HG03432 (cell line): ENCODE results near the gene RNF214.
"Not testable (repeated sequence)": the region's sequence is repeated elsewhere in the genome, so short reads cannot be mapped to it uniquely, and the experiment has no call there.

Experiments
- ATAC-seq: cut with Tn5 transposase; IDR thresholded peaks from one replicate; pipeline ENCODE4 v1.9.1; 2021; ENCODE audit warnings: mild to moderate bottlenecking, moderate library complexity; ENCODE audit not compliant: unreplicated experiment

RNF214 gene

DNA sequence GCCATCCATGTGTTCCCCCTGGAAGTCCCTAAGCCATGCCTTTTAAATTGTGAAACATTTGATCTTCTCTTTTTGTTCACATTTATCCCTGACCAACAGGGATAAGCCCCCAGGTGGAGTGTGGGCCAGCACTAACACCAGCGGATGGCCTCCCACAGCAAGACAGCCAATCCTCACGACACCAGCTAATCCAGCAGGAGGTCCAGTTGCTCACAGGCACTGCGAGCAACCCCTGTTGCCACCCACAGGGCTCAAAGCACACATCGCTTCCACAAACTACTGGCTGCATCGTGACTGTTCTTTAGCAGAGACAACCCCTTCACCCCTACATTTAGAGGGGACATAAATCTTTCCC, 2.6 kb upstream of the RNF214 start:
- ATAC-seq, result no peak

DNA sequence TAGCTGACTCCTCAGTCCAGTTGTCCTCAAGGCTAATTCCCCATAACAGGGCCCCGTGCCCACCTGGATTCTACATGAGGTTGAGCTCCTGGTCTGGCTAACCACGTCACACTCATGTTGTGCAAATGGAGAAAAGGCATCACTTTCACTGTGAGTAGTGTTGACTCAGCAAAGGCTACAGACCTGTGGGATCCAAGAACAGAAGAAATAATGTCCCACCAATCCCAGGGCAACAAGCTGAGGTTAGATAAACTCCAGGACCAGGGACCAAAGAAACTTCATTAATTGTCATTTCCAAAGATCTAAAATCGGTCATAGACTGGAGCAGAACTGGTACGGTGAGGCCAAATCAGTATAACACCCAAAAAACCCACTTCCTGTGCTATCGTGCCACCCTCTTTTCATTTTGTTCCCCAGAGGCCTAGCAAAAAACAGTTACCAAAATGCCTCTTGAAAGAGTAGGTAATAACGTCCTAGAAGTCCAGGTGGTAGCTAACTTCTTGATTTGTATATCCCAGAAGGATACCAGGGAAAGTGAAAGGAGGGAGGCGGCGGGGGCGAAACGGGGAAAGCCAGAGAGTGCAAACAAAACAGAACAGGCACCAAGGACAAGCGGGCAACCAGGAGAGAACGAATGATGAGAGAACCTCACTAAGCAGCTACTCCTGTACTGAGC, 2.0 kb upstream of the RNF214 start:
- peak; percentile 30 for ATAC-seq

DNA sequence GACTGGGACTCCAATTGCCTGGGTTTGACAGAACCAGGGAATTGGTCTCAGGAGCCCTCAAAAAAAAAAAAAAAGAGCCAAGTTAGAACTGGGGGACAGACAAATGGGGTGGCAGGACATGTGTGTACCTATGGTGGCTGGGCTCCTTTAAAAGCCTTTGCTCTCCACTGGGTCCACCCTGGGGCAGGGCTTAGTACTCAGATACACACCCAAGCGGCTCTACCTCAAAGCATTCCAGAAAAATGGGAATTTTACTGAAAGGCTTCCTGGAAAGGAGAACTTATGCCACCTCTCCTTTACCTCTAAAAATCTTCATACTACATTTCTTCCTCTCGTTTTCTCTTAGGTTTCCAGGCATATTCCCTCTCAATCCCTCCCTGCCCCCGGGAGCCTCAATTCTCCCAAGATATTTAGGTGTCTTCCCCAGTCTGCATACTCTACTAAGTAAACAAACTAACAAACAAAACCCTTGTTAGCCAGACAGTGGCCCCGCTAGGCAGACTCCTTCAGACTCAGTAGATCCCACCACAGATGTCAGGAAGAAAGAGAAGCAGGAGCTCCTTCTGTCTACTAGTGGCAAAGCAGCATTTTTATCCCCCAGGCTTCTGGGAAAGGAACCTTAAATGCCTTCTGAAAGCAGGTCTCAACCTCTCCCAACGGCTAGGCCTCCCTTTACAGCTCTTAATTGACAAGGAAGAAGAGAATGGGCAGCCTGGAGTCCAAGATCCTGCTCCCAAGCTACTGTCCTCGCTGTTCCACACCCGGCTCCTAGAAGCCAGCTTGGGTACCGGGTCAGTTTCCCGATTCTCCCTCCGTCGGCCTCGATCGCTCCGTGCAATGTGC, 1.3 kb upstream of the RNF214 start:
- no peak for ATAC-seq

DNA sequence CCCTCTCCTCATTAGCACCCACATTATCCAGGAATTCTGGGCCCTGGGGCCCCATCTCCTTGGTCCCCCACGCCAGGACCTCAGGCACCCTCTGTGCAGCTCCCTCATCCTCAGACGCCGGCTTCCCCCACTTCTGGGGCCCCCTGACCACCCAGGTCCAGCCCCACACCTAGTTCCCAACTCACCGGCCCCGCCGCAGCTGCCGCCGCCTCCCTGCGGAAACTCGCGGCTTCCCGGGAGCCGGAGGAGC, 704 bp upstream of the RNF214 start, which contains the start of gene PCSK7:
TSS of gene PCSK7 (minus strand) at position 232 of the 250 bp plus-strand sequence. CDS start 2,229 bp downstream, outside the sequence.
- ATAC-seq, result no peak

DNA sequence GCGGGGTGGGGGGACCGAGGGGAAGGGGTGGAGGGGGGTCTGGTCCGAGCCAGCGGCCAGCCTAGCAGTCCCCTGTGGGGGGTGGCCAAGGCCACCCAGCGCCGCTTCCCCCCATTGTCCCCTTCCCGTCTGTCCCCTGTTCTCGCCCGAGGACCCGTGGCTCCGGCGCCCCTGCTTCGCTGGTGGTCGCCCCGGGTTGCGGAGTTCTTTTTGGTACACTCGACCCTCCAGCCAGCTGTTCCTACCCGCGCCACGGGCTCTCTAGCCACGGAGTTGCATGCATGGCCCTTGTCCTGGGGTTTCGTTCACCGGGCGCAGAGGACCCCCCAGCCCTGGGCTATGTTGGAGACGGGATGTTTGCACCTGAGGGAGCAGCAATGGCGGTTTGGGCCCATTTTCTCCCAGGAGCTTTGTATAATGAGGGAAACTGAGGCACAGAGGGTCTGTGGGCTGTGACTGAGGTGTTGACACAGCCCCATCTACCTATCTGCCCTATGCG, 489 bp downstream of the RNF214 start:
- no peak for ATAC-seq

DNA sequence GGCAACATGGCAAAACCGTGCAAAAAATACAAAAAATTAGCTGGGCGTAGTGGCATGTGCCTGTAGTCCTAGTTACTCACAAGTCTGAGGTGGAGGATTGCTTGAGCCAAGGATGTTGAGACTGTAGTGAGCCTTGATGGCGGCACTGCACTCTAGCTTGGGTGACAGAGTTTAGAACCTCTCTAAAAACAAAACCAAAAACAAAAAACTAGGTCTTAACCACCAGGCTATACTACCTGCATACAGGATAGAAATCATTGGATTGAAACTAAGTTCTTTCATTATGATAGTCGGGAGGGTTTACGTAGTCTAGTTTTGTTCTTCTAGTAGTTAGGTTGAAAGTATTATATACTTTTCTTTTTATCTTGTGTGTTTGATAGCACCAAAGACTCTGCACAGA, 5.8 kb downstream of the RNF214 start:
- ATAC-seq, result no peak

DNA sequence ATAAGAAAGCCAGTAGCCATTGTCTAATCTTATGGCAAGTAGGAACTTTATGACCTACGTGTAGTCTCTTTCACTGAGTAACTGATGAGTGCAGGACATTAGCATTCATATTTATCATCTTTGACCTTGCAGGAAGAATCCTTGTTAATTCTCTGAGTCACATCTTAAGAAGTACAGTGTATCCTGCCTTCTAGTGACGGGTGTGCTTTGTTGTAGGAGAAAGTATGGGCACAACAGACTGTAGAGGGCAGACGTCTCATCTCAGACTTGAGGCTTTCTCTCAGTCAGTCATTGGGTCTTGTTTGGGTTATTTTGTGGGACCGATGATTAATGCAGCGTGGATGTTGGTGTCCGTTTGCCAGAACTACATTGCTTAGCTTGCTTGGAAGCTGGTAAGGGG, 6.8 kb downstream of the RNF214 start:
- ATAC-seq, result no peak

DNA sequence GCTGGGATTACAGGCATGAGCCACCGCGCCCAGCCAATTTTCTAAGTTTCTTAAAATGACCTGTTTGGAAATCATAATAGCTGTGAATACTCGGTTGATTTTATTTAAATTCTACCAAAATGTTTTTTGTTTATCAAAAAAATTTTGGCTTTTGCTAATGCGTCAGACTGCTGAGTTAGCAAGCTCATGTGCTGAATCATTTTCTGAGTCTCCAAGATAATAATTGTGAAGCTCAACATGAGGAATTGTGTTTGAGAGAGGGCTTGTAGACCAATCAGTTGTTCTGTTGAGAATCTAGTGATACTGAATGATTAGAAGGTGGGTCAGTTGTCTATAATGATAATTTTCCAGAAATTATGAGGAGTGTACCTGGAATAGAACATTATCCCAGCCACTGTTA, 15.9 kb downstream of the RNF214 start:
- no peak for ATAC-seq

DNA sequence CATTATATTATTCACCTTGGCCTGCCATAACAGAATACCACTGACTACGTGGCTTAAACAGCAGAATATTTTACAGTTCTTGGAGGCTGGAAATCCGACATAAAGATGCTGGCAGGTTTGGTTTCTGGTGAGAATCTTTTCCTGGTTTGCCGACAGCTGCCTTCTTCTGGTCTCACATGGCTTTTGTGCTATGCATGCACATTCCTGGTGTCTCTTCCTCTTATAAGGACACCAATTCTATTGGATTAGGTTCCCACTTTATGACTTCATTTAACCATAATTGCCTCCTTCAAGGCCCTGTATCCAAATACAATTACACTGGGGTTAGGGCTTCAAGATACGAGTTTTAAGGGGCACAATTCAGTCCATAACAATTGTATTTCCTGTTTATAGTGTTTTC, 17.1 kb downstream of the RNF214 start:
- ATAC-seq, result no peak

DNA sequence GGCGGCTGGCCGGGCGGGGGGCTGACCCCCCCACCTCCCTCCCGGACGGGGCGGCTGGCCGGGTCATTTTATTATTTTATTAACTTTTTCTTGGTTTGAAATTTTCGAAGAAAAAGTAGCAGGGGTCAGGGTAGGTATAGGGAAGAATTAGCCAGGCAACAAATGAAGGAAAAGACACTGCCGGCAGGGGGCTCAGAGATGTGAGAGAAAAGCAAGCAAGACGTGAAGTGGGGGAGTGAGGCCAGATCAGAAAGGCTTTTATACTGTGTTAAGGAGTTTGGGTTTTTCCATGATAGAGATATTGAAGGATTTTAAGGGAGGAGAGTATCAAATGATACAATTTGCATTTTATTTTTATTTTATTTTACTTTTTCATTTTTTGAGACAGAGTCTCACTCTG, 19.0 kb downstream of the RNF214 start:
- no peak for ATAC-seq

DNA sequence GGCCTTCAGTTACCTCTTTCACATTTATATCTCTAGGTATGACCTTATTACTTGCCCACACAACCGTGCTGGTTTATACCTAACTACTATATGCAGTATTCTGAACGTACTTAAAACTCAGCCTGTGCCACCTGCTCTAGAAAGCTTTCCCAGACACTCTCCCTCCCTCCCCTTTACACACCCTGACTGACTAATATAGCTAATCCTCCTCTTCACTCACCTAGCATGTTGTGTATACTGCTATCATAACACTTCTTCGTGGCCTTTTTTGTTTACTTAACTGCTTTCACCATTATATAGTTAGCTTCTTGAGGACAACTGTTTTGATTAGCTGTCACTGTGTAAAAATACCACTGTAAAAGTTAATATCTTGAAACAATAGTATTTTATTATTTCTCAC, 23.5 kb downstream of the RNF214 start:
- ATAC-seq, result no peak

DNA sequence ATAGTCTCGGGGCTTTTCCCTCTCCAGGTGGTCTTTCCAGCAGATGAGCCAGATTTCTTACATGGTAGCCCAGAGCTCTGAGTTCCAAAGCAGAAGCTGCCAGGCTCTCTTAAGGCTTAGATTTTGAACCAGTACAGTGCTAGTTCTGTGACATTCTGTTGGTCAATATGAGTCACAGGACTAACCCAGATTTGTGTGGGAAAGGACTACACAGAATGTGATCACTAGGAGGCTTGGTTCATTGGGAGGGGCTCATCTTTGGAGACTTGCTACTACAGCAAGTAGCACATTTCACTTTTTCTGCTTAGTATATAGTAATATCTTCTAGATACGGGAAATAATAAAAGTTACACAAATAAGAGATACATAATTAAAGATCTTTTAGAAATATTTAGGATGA, 24.1 kb downstream of the RNF214 start:
- no peak for ATAC-seq

DNA sequence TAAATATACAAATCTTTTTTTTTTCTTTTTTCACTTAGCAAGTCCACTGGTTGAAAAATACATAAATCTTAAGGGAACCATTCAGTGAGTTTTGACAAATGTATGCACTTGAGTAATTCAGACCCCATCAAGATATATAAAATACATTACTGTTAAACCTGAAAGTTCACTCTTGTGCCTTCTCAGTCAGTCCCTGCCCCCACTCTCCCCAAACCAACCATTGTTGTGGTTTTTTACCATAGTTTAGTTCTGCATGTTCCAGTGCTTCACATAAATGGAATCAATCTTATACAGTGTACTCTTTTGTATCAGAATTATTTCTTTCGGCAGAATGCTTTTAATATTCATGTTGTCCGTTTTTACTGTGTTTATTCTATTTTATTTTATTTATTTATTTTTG, 26.1 kb downstream of the RNF214 start:
- ATAC-seq, result no peak

DNA sequence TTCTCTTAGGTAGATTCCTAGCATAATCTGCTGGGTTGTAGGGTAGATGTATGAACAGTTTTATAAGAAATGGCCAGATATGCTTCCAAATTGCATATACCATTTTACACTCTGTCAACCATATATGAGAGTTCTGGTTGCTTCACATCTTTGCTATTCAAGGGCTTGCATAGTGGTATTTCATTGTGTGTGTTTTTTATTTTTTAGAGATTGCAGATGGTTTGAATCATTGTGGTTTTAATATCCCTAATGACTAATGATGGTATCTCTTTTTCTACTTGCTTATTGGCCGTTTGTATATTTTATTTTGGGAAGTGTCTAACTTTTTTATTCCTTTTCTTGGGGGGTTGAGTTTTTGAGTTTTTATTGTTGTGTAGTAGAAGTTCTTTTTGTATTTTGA, 26.9 kb downstream of the RNF214 start:
- ATAC-seq, result no peak

DNA sequence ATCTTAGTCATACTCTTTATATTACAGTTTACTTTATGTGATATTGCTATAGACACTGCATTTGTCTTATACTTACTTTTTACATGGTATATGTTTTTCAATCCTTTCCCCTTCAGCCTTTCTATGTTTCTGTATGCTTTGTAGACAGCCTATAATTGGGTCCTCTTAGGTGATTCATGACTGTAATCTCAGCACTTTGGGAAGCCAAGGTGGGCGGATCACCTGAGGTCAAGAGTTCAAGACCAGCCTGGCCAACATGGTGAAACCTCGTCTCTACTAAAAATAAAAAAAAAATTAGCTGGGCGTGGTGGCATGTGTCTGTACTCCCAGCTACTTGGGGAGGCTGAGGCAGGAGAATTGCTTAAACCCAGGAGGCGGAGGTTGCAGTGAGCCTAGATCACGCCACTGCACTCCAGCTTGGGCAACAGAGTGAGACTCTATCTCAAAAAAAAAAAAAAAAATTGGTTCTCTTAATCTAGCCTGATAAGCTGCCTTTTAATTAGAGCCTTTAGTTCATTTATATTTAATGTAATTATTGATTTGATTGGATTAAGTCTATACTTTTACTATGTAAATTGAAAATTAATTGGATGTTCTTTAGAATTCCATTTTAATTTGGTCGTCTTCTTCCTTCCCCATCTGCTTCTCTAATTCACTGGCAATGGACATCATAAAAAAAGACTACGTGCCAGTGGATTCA, 32.3 kb downstream of the RNF214 start:
- ATAC-seq, result not testable (repeated sequence)

DNA sequence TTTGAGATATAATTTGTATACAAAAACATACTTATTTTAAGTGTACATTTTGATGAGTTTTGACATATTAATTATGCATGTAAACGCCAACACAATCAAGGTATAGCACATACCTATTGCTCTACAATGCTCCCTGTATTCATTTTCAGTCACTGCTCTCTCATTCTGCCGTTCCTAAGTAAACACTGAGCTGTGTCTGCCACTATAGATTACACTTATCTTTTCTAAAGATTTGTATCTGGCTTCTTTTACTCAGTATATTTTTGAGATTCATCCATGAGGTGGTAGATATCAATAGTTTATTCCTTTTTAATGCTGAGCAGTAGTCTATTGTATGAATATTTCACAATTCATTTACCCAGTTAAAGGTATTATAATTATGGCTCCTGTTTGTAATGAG, 33.3 kb downstream of the RNF214 start:
- no peak for ATAC-seq

DNA sequence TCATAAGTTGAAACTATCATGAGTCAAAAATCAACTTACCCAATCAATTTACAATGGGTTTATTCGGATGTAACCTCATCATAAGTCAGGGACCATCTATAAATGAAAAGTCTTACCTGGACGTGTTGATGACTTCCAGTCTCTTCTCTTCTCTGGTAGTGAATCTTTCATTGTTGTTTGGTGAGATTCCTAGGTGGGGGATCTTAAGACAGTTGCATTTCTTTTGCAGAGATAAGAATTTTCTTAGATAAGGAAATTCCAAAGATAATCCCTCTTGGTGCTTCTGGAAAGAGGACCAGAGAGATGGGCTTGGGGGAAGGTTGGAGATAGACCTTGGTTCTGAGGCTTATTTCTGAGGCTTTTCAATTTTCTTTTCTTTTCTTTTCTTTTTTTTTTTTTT, 37.4 kb downstream of the RNF214 start:
- no peak for ATAC-seq

DNA sequence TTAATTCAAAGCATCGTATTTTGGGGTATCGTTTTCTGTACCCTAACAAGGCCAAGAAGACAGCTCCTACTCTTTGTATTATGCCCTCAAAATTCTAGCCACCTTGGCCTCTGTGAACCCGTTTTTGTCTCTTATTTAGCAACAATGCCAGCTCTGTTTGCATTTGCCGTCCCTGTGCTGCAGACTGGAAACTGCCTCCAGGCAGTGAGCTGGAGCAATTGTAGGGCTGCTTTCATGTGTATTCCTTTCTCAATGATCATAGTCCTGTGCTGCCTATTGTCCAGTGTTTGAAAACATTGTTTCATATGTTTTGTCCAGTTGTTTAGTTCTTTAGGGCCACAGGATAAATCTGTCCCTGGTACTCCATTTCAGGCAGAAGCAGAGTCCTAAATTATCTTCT, 38.7 kb downstream of the RNF214 start:
- ATAC-seq, result no peak

DNA sequence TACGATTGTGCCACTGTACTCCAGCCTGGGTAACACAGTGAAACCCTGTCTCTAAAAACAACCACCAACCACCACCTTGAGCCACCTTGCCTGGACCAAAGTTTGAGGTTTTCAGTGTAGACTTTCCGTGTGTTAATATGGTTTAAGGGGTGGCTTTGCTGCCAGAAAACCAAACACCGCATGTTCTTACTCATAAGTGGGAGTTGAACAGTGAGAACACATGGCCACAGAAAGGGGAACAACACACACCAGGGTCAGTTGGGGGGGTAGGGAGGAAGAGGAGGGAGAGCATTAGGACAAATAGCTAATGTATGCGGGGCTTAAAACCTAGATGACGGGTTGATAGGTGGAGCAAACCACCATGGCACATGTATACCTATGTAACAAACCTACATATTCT, 39.7 kb downstream of the RNF214 start:
- ATAC-seq, result not testable (repeated sequence)

DNA sequence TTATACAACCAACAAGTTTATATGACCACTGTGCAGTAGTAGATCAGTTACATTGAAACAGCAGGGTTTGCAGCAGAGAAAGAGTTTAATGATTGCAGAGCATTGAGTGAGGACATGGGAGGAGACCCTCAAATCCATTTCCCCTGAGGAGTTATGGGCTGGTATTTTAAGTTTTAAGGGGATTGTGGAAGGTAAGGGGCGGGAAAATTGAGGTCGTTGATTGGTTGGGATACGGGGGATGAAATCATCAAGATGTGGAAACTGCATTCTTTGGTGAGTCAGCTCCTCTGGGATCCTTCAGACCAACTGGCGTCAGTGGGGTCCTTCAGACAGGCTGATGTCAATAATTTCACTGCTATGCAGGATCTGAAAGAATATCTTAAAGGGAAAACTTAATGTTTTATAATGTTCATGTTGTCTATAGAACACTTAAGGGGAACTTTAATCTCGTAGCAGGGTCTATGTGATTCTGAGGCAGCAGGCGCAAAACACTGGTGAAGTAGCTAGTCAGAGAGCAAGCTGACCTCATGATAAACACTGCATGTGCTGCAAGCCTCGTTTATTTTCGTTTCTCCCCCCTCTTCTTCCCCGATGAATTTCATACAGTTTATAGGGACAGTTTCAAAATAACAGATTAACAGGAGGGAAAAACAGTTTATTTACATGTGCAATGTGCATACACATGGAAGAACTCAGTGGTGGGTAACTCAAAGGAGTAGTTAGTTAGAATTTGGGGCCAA, 41.2 kb downstream of the RNF214 start:
- no peak for ATAC-seq

DNA sequence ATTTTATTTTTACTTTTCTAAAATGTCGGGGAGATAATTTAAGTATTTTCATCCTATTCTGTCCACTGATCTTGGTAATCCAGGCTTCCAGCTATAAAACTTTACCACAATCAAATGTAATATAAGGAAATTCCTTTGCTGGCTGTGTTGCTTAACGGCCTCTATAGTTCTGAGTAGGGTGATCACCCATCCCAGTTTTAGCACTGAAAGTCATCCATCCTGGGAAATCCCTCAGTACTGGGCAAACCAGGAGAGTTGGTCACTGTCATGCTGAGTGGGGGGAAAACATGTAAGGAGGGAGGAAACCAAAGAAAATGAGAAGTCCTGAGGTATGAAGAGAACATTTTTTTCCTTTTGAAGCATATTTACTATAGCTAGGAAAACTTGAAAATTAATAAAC, 45.9 kb downstream of the RNF214 start:
- no peak for ATAC-seq
